CD4-positive, alpha-beta T cell treated with Interleukin-4 for 4 hours (primary cell): ENCODE data around the gene PATJ.
A peak's percentile ranks its signal among the peaks of the same experiment; 100 is the strongest.
"Not testable (repeated sequence)": the region's sequence is repeated elsewhere in the genome, so short reads cannot be mapped to it uniquely, and the experiment has no call there.

Experiments used
- DNase-seq: peaks from one replicate; pipeline ENCODE4 v3.0.0-alpha.2; 2020

The PATJ gene

DNA sequence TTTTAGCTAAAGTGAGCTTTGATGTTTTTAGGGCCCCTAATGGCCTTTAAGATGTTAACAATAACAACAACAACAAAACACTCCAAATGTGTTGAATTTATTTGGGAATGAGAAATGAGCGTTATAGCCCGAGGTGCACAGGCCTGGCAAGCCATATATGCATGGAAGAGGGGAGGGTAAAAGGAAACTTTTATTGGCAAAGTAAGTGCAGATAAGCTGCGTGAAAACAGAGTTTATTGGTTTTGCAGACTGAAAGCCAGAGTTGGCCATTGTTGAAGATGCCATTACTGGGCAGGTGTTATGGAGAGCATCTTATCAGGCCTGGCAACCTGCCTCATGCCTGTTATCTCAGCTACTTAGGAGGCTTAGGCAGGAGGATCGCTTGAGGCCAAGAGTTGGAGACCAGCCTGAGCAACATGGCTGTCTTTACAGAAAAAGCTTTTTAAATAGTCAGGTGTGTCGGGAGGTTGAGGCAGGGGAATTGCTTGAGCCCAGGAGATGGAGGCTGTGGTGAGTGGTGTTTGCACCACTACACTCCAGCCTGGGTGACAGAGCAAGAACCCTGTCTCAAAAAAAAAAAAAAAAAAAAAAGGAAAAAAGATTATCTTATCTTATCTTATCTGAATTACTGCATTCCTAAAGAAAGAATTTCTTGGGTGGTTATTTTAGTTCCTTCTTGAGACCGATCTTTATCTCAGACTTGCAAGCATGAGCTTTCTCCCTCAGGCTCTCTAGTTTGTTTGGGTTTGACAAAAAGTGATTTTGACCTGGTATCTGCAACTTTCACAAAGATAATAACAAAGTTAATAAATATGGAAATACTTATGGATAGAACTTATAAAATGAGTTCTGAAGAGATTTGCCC, 1.7 kb downstream of the PATJ start:
- DNase-seq, result no peak

DNA sequence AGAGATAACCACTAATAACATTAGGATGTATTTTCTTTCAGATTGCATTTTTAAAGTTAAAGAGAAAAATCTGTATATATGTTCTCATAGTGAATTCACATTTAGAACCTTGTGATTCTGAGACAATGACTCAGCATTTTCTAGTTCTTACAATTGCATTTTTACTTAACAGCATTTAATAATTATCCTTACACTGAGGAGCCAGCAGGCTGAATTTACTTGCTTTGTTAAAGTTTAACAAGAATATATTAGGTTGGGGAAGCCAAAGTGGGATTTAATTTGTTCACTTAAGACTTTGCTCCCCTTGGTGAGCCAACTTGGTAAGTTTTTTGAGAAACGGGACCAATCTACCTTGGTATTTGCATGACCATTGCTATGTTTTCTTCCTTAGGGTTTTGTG, 4.5 kb downstream of the PATJ start:
- DNase-seq, result no peak

DNA sequence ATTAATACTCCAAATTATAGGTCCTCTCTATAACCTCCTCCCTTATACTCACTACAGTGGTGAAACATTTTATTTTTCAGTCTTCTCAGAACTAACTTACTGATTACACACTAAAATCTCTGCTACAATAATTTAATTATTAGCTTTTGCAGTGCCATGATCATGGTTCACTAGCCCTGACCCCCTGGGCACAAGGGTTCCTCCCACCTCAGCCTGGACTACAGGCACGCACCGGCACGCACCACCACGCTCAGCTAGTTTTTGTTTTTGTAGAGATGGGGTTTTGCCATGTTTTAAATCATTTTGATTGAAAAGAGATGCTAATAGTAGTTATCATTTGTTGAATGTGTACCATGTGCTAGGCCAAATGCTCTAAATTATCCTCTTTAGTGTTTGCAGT, 6.3 kb downstream of the PATJ start:
- DNase-seq, result no peak

DNA sequence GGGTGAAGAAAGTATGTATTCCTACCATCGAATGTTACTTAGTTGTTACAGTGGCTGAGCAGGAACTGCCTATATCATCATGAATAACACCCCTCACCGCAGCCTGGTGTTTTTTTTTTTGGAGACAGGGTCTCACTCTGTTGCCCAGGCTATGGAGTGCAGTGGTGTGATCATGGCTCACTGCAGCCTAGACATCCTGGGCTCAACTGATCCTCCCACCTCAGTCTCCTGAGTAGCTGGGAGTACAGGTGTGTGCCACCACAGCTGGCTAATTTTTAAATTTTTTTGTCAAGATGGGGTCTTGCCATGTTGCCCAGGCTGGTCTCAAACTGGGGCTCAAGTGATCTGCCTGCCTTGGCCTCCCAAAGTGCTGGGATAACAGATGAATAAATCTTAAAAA, 7.3 kb downstream of the PATJ start:
- DNase-seq, result no peak

DNA sequence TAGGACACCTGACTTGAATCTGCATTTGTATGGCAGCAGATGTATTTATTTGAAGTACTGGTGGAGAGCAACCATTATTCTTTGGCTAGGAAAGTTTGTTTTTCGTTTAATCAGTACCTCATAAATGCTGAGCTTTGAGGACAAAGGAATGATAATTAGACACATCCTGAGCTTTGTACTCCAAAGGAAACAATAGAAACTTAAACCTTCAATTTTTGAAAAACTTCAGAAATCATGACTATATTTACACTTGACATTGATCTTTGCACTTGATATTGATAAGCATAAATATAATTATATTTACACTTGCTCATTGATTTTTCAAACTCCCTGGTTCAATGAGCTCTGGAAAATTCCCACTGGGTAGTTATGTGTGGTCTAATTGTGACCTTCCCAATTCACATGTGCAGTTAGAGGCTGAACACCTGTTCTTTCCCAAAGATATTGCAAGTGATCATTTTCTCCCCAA, 10.7 kb downstream of the PATJ start:
- DNase-seq, result no peak

DNA sequence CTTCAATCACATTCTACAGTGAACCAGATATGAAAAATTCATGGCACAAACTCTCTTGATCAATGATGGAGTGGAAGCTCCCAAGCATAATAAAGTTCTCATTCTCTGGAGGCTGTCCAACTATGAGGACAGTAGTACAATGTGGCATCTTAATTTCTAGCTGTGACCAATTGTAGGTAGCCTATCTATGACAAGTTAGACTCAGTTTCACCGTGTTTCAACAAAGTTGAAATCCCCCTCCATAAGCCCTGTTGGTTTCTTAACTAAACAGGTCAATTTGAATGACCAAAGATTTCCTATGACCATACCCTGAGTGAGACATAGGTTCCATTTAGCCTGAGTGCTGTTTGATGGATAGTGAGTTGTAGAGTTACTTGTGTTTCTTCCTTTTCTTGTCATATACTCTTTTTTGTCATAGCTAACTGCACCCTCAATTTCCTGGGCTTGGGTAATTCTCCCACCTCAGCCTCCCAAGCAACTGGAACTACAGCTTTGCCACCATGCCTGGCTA, 11.8 kb downstream of the PATJ start:
- DNase-seq, result no peak

DNA sequence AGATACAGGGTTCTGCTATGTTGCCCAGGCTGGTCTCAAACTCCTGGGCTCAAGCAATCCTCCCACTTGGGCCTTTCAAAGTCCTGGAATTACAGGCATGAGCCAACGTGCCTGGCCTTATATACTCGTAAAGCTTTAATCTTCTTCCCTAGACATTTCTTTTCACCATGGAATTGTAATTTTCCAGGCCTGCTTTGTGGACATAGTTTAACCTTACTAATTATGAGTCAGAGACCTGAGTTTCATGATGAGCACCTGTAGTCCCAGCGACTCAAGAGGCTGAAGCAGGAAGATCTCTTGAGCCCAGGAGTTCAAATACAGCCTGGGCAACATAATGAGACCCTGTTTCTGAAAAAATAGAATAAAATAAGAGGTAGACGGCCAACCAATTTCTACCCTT, 12.3 kb downstream of the PATJ start:
- DNase-seq, result no peak

DNA sequence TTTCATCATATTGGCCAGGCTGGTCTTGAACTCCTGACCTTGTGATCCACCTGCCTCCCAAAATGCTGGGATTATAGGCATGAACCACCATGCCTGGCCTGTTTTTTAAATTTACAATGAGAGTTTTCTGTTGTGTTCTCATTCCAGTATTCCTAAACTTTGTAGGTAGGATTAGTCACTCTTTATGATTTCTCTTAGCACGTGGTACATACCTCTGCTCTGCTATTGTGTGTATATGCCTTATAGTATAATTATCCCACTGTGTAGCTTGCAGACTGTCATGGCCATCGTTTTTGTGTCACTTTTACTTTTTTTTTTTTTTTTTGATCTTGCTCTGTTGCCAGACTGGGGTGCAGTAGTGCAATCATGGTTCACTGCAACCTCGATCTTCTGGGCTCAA, 14.5 kb downstream of the PATJ start:
- DNase-seq, result no peak

DNA sequence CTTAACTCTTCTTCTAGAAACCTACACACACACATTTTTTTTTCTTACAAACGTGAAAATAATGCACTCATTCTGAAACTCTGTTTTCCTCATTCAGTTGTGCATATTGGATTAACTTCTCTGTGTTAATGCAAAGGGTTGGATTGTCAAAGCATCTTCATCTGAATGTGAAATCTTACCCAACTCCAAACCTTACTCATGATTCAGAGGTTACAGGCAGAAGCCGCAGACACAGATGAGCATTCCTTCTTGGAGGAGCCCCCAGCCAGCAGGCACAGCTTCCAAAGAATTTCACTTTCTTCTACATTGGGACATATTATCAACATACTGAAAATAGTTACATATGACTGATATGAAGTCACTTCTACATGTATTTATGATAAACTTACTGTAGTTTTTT, 15.7 kb downstream of the PATJ start:
- DNase-seq, result no peak

DNA sequence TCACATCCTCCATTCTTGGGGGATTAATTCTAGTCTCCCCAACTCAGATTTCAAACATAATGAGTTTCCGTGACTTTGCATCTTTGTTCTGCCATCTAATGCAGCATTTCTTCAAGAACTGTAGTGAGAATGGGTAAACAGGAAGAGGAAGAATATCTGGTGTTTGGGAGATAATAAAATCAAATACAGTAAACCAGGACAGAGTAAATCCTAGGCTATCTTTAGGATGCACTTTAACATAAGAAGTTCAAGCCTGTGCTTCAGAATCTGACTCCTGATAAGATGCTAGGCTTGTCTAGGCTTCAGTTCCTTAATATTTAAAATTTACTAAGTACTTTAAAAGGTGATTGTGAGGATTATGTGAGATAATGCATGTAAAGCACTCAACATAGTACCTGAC, 27.9 kb downstream of the PATJ start:
- DNase-seq, result no peak

DNA sequence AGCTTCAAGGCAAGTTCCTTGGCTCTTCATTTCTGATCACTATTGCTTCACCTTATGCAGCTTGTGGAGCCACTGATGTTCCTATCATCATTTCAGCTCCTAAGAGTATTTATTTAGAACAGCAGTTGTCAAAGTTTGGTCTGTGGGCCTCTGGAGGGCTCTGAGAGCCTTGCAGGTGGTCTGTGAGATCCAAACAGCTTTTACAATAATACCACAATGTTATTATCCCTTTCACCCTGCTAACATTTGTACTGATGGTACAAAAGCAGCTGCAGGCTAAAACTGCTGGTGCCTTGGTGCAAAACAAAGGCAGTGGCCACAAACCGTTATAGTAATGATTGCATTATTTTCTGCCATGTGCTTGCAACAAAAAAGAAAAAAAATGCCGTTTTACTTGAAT, 33.8 kb downstream of the PATJ start:
- no peak for DNase-seq

DNA sequence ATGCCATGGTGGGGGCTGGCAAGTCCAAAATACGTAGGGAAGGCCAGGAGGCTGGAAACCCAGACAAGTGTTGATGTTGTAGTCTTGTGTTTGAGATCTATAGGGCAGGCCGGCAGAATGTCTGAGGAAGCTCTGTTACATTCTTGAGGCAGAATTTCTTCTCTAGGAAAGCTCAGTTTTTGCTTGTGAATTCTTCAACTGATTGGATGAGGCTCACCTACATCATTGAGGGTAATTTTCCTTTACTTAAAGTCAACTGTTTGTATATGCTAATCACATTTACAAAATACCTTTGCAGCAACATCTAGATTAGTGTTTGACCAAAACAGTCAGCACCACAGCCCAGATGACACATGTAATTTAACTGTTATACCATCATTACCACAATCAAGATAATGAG, 37.0 kb downstream of the PATJ start:
- no peak for DNase-seq

DNA sequence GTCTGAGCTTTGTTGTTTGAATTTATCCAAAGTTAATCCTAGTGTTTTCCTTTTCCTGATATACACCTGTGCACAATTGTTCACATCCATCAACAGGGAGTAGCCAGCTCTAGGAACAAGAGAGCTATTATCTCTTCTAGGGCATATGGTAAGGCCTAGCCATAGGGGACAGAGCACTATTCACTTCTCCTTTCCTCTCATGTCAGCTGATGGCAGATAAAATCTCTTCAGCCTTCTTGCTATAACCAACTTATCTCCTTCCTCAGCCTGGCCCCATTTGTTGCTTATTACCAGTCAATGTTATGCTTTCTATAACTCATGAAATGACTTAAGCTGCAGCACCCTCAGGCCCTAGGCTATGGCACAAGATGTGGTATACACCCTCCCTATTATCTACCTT, 38.9 kb downstream of the PATJ start:
- DNase-seq, result no peak

DNA sequence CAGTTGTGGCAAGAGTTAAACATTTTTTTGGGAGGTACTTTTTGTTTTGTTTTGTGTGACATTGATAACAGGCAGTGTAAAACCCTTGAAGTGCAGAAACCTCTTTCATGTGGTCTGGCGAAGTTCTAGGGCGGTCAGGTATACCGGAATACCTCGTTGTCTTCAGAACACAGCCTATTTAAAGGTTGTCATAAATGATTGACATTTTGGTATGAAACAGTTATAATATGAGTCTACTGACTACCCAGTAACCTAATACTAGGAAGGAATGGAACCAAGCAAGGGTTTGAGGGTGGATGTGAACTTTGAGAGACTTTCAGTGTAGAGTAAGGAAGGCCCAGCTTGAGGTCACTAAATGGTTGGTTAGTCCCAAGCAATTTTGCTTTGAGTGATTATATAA, 40.5 kb downstream of the PATJ start:
- DNase-seq, result peak; percentile 85

DNA sequence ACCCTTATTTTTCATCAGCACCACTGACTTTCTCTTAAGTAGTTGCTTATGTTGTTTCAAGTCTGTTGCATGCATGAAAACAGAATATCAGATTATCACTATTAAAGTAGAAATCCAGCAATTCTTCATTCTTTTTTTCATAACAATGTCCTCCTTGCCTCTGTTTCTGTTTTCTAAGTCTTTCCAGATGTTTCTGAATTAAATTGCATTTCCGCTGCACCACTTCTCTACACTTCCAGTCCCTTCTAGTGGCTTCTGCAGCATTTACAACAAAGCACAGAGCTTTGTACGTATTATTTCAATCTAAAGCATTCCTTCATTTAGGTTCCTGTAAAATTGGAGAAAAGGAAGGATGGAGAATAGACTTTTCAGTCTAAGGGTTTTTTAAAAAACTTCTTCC, 42.4 kb downstream of the PATJ start:
- DNase-seq, result no peak

DNA sequence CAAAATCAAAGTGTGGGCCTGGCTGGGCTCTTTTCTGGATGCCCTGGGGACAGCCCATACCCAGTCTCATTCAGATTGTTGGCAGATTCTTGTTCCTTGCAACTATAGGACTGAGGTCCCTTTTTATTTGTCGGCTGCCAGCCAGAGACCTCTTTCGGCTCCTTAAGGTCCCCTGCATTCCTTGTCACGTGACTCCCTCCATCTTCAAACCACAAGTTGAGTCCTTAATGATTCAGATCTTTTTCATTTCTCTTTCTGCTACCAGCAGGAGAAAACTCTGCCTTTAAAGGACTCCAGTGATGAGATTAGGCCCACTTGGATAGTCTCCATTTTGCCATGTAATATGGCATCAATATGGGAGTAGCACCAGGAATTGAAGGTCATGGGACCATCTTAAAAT, 48.6 kb downstream of the PATJ start:
- no peak for DNase-seq

DNA sequence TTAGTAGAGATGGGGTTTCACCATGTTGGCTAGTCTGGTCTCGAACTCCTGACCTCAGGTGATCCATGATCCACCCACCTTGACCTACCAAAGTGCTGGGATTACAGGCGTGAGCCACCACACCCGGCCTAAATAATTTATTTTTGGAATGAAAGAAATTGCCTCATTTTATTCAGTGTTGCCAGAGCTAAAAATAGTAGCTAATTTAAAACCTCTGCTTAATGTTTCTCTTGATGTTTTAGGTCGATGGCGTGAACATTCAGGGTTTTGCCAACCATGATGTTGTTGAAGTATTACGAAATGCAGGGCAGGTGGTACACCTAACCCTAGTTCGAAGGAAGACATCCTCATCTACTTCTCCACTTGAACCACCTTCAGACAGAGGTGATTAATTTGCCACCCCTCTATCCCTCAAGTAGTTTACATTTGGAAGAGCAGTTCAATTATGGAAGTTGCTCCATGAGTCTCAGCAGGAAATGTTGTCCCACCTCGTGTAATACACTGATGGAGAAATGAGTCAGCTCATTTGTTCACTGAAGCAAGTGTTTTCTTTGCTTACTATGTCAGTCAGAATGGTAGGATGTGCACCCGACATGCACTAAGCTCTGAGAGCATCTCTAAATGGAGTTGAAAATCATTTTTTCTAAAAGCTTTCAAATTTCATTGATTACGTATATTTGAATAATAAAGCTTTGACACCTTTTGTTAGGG, 54.9 kb downstream of the PATJ start:
- no peak for DNase-seq

DNA sequence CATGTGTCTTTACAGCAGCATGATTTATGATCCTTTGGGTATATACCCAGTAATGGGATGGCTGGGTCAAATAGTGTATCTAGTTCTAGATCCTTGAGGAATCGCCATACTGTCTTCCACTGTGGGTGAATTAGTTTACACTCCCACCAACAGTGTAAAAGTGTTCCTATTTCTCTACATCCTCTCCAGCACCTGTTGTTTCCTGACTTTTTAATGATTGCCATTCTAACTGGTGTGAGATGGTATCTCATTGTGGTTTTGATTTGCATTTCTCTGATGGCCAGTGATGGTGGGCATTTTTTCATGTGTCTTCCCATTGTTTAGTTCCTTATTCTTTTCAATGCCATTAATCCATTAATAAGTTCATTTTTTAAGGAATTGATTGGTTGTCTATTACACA, 58.8 kb downstream of the PATJ start:
- not testable (repeated sequence) for DNase-seq

DNA sequence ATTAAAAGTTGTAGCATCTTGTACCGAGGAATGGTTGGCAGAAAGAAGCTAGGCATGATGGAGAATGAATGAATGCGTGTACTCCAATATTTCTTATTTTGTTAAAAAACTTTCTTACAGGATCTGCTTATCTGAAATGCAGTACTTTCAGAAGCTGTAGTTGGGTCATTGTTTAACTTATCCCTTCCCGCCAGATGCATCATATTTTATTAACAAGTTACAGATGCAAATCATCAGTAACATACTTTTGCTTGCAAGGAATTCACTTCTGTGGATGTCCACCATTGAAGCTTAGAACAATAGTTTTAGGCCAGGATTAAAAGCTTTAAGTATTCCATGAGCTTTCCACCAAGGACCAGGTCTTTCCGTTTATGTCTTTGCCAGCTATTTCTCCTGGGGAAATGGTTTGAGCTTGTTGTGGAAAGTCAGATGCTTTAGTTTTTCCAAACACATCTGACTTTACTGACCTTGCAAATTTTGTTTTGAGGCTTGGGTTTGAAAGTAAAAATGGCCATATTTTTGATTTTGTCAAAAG, 65.4 kb downstream of the PATJ start:
- no peak for DNase-seq

DNA sequence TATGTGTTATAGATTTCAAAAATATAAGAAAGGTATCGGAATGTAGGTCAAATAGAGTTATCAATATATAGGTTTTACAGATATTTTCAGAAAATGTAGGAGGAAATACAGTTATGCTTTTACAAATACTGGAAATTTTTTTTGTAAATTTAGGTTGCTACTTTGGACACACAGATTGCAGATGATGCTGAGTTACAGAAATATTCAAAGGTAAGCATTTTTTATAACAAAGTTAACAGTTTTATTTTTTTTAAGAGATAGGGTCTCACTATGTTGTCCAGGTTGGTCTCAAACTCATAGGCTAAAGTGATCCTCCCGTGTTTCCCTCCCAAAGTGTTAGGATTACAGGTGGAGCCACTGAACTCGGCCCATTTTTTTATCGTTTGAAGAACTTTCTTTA, 66.0 kb downstream of the PATJ start:
- DNase-seq, result no peak

DNA sequence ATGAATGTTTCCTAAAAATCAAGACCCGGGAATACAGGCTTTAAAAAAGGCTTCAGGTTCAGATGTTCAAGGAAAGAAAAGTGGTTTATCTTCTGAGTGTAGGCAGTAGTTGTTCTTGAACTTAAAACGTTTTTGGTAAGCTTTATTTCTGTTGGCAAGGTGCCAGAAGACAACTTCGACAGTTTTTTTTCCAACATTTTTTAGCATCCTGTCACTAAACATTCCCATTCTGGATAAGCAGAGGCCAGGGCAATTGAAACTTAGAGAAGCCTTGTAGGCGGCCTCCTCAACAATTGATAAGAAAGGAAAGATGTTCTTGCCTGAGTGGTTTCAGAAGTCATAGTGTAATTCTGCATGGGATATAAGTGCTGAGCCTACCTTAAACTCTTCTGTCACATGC, 66.7 kb downstream of the PATJ start:
- DNase-seq, result no peak

DNA sequence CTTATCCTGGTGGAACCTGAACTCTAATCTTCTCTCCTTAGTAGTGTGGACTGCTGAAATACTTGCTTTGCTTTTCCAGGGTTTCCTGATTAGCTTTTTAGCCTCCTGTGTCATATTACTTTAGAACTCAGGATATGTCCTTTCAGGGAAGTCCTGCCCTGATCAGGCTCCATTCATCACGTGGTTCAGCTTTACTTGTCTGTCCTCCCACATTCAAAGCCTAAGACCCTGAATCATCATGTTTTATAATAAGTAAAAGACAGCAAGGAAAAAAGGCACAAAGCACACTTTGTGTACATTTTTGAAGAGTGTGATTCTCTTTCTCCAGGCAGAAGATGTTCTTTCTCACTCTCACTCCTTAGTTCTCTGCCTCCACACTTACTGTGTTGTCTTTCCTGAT, 70.6 kb downstream of the PATJ start:
- no peak for DNase-seq

DNA sequence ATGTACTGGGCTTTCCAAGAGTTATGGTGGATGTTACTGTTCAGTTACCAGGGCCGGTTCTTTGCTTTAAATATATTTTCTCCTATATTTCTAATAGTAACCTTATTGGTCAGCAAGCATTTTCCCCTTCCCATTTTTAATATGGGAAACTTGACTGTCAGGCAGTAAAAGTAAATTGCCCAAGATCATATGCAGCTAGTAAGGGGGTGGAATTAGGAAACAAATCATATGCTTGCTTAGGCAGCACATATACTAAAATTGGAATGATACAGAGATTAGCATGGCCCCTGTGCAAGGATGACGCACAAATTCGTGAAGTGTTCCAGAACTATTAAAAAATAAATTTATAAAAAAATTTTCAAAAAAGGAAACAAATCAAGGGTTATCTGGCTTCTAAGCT, 73.9 kb downstream of the PATJ start:
- no peak for DNase-seq

DNA sequence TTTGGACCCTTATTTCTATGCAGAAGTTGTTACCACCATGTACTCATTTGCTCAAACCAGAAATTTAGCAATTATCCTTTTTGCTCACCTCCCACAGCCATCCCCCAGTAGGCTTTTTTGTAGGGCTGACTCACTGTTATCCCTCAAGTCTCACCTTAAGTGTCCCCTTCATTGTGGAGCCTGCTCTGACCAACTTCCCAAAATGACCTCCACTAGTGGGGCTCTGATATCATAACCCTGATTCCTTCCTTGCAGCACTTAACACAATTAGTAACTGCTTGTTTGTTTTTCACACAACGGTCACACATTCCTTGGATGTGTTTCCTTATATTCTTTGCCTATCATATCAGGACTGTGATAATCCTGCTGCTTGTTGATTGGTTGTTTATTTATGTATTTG, 76.7 kb downstream of the PATJ start:
- DNase-seq, result no peak
